Uterus (tissue), 4 donors: Measurements from ENCODE around the gene FOXN4. TPM values are rescaled to one million over a fixed set of nuclear protein-coding genes. Genes with fewer than 3 reads are reported as not detected.

Experiments
- DNase-seq, 2 donors: peaks; one replicate each; pipeline ENCODE4 v3.0.0-alpha.2; 2019 to 2020
- H3K27ac ChIP-seq, 2 donors: fragments of 200-600 bp; sonication (generic); 1 replicate in 1 of 2; 2 replicates in 1 of 2; pipeline ENCODE4 v1.5.1; 2016 to 2018
- H3K27me3 ChIP-seq, 2 donors: fragments of 200-600 bp; sonication (generic); one replicate each; pipeline ENCODE4 v1.5.1; 2018 to 2019; ENCODE audit warnings: control low read depth in 1 of 2
- H3K36me3 ChIP-seq, 2 donors: fragments of 200-600 bp; sonication (generic); one replicate each; pipeline ENCODE4 v1.5.1; 2019; ENCODE audit warnings: control low read depth in 1 of 2
- H3K4me1 ChIP-seq, 2 donors: fragments of 200-600 bp; sonication (generic); one replicate each; pipeline ENCODE4 v1.5.1; 2018 to 2019; ENCODE audit warnings: control low read depth in 1 of 2
- H3K4me3 ChIP-seq, 2 donors: fragments of 200-600 bp; sonication (generic); 1 replicate in 1 of 2; 2 replicates in 1 of 2; pipeline ENCODE4 v1.5.1; 2018 to 2019; ENCODE audit warnings: mild to moderate bottlenecking in 1 of 2
- H3K9me3 ChIP-seq, 2 donors: fragments of 200-600 bp; sonication (generic); one replicate each; pipeline ENCODE4 v1.5.1; 2019; ENCODE audit warnings: control low read depth in 1 of 2
- POLR2A ChIP-seq, 2 donors: fragments of 450-650 bp; IDR thresholded peaks; one replicate each; pipeline ENCODE4 v1.6.1; 2016; ENCODE audit warnings: antibody characterized with exemption in 2 of 2, mild to moderate bottlenecking in 1 of 2, moderate library complexity in 1 of 2
- intact Hi-C: fragments of 100-400 bp; cut with DNase I; formaldehyde crosslinking; loops from one replicate; pipeline ENCODE4 v1.15.1; 2023; ENCODE audit warnings: low total_unique reads
- total RNA-seq, 4 donors: library from RNA; depleted of rRNA in 3 of 4; stranded (reverse); fragments of >200 nt in 3 of 4; gene quantifications; one replicate each; pipeline versions ENCODE4 v1.1.0 to v1.2.4, GENCODE V29; 2014 to 2023
- TF ChIP-seq, protein P1 (sequence below), 4 experiments: fragments of 200-600 bp in 2 of 4; fragments of 450-650 bp in 2 of 4; sonication (generic) in 2 of 4; IDR thresholded peaks; one replicate each; pipeline ENCODE4 v1.5.1; 2016 to 2019; ENCODE audit warnings: antibody characterized with exemption in 4 of 4, mild to moderate bottlenecking in 2 of 4, moderate library complexity in 1 of 4
- donor health status: DM: yes; HTN: yes; CAD: no.

The FOXN4 gene
- total RNA-seq, 4 donors from 2014 or later, result not detected

DNA sequence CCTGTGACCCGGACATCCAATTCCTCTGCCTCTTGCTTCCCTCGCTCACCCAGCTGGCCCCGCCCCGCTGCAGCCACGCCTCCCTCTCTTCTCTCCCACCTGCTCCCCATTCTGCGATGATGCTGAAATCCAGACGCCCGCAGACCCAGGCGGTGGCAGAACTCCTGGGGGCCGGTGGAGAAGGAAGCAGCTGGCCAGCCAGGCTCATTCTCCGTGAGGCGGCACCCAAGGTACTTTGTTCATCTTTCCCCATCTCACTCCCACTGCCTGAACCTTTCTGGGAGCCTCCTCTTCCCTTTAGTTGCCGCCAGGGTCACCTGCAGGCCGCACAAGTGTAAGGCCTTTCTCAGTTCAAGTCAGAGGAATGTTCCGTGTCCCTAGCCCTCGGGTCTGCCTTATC lies 35.7 kb downstream of the FOXN4 start:
- no peak overlapping the region for H3K4me3 ChIP-seq
- intact Hi-C loops, result no loop called here
- no peak overlapping the region for H3K27ac ChIP-seq
- no peaks in the 10 kb centered on the region for H3K27me3 ChIP-seq
- no peak for TF ChIP-seq POLR2A (IDR thresholded peaks at IDR 0.05)
- TF ChIP-seq, protein P1, sequence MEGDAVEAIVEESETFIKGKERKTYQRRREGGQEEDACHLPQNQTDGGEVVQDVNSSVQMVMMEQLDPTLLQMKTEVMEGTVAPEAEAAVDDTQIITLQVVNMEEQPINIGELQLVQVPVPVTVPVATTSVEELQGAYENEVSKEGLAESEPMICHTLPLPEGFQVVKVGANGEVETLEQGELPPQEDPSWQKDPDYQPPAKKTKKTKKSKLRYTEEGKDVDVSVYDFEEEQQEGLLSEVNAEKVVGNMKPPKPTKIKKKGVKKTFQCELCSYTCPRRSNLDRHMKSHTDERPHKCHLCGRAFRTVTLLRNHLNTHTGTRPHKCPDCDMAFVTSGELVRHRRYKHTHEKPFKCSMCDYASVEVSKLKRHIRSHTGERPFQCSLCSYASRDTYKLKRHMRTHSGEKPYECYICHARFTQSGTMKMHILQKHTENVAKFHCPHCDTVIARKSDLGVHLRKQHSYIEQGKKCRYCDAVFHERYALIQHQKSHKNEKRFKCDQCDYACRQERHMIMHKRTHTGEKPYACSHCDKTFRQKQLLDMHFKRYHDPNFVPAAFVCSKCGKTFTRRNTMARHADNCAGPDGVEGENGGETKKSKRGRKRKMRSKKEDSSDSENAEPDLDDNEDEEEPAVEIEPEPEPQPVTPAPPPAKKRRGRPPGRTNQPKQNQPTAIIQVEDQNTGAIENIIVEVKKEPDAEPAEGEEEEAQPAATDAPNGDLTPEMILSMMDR (IDR thresholded peaks at IDR 0.05), result no peak
- H3K4me1 ChIP-seq, result no peaks in the 10 kb centered on the region
- DNase-seq, result no peak
- H3K36me3 ChIP-seq, result no peaks in the 10 kb centered on the region
- no peaks in the 10 kb centered on the region for H3K9me3 ChIP-seq

DNA sequence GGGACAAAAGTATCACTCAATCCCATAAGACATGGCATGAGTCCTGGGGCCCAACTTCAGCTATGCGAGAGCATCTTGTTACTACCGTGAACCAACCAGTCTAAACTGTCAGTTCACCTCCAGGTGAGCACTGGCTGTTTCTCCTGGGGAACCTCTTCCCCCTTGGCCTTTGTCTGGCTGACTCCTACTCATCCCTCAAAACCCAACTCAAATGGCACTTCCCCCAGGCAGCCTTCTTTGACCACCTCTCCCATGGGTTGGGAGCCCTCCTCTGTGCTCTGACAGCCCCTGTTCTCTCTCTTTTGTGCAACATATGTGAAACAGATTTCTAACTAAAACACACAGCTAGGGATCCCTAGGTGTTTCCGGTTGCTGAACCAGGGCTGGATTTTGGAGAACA lies 37.7 kb downstream of the FOXN4 start:
- Histone ChIP-seq H3K4me1 (no peaks in the 10 kb centered on the region), H3K27ac (no peak overlapping the region), H3K9me3 (no peaks in the 10 kb centered on the region), H3K36me3 (no peaks in the 10 kb centered on the region), H3K27me3 (no peaks in the 10 kb centered on the region), H3K4me3 (no peak overlapping the region)
- no peak for DNase-seq
- intact Hi-C loops, result no loop called here
- TF ChIP-seq POLR2A (IDR thresholded peaks at IDR 0.05), result no peak
- TF ChIP-seq, protein P1 (IDR thresholded peaks at IDR 0.05), result no peak

DNA sequence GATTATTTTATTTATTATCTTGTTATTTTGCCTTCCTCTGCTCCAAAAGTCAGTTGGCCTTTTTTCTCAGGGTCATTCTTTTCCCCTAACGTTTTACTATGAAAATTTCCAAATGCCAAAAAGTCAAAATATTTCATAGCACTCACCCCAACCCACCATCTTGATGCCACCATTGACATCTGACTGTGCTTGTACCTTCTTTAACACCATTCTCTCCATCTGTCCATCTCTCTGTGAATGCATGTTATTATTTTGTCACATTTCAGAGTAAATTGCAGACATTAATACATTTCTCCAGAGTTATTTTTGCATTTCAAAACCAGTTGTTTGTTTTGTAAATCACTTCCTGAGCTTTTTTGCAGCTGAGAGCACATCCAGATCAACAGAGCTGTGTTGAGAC lies 38.6 kb downstream of the FOXN4 start:
- Histone ChIP-seq H3K9me3 (no peaks in the 10 kb centered on the region), H3K27ac (no peak overlapping the region), H3K4me1 (peaks cover 0 to under 1% of the 10 kb centered on the region in 2 donors), H3K36me3 (no peaks in the 10 kb centered on the region), H3K4me3 (no peak overlapping the region), H3K27me3 (no peaks in the 10 kb centered on the region)
- TF ChIP-seq POLR2A (IDR thresholded peaks at IDR 0.05), result no peak
- TF ChIP-seq, protein P1 (IDR thresholded peaks at IDR 0.05), result no peak
- intact Hi-C loops, result no loop called here
- no peak for DNase-seq

DNA sequence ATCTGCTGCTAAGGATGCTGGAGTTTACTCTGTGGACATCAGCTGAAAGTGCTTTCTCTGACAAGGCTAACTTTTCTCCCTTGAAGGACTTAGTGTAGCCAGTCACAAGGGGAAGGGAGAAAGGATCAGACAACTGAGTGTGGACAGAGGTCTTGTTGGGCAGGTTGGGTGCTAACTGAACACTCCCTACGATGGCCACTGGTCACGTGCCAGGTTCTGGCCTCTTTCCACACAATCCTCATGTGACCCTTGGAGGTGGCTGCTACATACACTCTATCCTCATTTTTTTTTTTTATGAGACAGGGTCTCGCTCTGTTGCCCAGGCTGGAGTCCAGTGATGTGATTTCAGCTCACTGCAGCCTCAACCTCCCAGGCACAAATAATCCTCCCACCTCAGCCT lies 39.7 kb downstream of the FOXN4 start:
- no peaks in the 10 kb centered on the region for H3K36me3 ChIP-seq
- H3K4me1 ChIP-seq, result peaks cover 0 to 10% of the 10 kb centered on the region in 2 donors
- H3K27ac ChIP-seq, result no peak overlapping the region
- no peaks in the 10 kb centered on the region for H3K27me3 ChIP-seq
- no peak for TF ChIP-seq POLR2A (IDR thresholded peaks at IDR 0.05)
- TF ChIP-seq, protein P1 (IDR thresholded peaks at IDR 0.05), result no peak
- no peaks in the 10 kb centered on the region for H3K9me3 ChIP-seq
- no peak for DNase-seq
- no peak overlapping the region for H3K4me3 ChIP-seq
- intact Hi-C loops, result loop anchor here (5.0 kb wide), 1 partner anchor 113 kb away; no protein-coding TSS in a partner anchor

DNA sequence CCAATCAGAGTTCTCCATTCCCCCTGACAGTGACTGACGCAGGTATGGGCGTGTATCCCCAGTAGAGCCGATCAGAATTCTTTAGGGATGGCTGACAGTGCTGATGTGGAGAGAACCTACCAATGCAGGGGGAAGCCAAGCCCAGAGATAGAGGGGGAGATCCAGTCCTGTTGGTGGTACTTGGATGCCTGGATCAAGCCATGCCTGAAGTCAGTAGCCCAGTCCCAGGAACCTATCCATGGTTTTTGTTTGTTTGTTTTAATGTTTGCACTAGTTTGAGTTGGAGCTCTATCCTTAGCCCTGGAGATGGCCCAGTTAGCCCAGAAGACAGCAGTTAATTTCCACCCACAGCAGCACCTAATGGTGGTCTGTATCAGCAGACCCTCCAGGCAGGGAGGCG lies 40.2 kb downstream of the FOXN4 start:
- TF ChIP-seq, protein P1 (IDR thresholded peaks at IDR 0.05), result no peak
- no peak for TF ChIP-seq POLR2A (IDR thresholded peaks at IDR 0.05)
- Histone ChIP-seq H3K4me3 (no peak overlapping the region), H3K9me3 (no peaks in the 10 kb centered on the region), H3K27ac (no peak overlapping the region), H3K27me3 (no peaks in the 10 kb centered on the region), H3K4me1 (peaks cover 0 to 10% of the 10 kb centered on the region in 2 donors), H3K36me3 (no peaks in the 10 kb centered on the region)
- no peak for DNase-seq
- intact Hi-C loops, result loop anchor here (5.0 kb wide), 1 partner anchor 113 kb away; no protein-coding TSS in a partner anchor
